ENCODE results near the gene VN1R5.
"Not testable (repeated sequence)": the region's sequence is repeated elsewhere in the genome, so short reads cannot be mapped to it uniquely, and the experiment has no call there.

VN1R5 gene

GRCh38 chr1:247274605-247275256, 18.9 kb downstream of the VN1R5 start:
- DNase-seq: no peak

DNA sequence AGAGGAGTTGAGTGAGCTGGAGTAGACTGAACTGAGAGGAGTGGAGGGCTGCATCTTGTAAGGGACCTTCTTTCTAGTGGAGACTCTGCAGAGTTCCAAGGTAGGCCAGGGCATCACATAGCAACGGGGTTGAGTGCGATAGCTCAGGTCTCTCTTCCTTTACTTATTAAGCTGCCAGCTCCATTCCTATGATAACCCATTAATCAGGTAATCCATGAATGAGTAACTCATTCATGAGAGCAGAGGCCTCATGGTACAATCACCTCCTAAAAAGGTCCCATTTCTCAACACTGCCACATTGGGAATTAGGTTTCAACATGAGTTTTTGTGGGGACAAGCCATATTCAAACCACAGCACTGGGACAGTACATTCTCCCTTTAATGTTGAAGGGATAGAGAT, 21.3 kb downstream of the VN1R5 start:
- DNase-seq: no peak

GRCh38 chr1:247281001-247281574, 25.2 kb downstream of the VN1R5 start:
- no peak for DNase-seq

GRCh38 chr1:247286134-247286670, 30.3 kb downstream of the VN1R5 start:
- DNase-seq: no peak

DNA sequence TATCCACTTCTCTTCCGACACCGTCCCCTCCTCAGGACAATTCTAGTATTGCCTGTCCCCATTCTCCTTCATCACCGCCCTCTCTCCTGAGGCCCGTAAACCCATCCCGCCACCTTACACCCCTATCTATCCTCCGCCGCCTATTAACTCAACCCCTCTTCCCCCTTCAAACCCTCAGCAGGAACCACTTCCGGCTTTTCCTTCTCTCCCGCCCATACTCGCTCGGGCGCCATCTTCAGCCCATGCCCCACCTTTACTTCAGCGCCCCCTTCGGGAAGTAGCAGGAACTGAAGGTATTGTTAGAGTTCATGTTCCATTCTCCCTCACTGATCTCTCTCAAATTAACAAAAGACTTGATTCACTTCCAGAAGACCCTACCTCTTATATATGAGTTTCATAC, 31.6 kb downstream of the VN1R5 start:
- no peak for DNase-seq

GRCh38 chr1:247288341-247288740, 32.5 kb downstream of the VN1R5 start:
- DNase-seq: no peak

GRCh38 chr1:247289274-247289892, 33.5 kb downstream of the VN1R5 start:
- not testable (repeated sequence) for DNase-seq

DNA sequence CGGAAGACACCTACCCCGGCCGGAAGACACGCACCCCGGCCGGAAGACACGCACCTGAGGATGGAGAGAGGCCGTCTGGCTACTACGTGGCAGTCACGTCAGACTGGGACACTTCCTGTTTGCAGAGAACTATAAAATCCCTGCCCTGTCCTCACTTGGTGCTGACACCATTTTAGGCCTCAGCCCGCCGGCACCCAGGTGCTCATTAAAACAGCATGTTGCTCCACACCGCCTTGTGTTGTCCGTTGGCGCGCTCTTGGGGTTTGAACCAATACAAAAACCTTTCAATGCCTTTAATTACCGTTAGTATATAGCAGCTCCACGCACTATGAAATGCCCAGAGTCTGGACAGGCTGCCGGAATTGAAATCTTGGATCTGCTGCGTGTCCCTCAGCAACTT, 34.7 kb downstream of the VN1R5 start:
- no peak for DNase-seq

DNA sequence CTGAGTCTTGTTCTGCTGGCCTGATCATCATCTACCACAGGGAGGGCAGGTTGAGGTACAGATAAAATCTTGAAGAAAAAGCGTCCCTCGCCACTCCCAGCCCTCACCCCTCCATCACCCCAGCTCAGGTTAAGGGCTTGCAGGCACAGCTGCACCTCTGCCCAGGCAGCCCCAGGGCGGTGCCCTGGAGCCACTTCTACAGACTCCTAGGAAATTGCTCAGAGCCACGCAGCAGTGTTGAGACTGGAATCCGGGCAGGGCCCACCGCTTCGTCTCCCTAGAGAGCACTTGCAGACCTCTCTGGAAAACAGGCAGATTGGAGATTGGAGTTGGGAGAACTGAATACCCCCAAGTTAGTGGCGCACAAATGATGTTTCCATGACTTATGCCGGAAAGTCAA, 35.3 kb downstream of the VN1R5 start:
- DNase-seq: no peak

- no peak for DNase-seq
These were observed 36.1 kb downstream of the VN1R5 start for GRCh38 chr1:247291833-247292561.

- DNase-seq: no peak
These were observed 37.2 kb downstream of the VN1R5 start for GRCh38 chr1:247293047-247293446.

GRCh38 chr1:247294282-247294681, 38.4 kb downstream of the VN1R5 start:
- DNase-seq: no peak

- no peak for DNase-seq
These were observed 39.4 kb downstream of the VN1R5 start for GRCh38 chr1:247295274-247295684.

DNA sequence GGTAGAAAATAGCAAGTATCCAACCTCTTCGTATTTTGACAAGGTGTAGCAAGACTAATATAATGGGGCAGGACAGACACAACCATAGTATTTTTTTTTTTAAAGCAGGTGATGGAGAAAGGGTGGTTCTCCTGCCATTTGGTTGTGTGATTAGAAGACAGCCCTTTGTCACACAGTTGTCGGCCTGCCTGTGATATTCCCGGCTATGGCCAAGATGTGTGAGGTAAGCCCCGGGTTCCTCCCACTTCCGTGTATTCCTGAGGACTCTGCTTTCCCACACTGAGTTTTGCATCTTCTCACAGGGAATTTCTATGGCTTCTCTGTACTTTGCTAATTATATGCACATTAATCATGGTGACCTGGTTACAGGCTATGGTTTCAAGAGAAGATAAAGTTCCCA, 39.9 kb downstream of the VN1R5 start:
- no peak for DNase-seq

GRCh38 chr1:247296599-247297180, 40.8 kb downstream of the VN1R5 start:
- no peak for DNase-seq

- DNase-seq: no peak
These were observed 41.6 kb downstream of the VN1R5 start for GRCh38 chr1:247297263-247298123.

DNA sequence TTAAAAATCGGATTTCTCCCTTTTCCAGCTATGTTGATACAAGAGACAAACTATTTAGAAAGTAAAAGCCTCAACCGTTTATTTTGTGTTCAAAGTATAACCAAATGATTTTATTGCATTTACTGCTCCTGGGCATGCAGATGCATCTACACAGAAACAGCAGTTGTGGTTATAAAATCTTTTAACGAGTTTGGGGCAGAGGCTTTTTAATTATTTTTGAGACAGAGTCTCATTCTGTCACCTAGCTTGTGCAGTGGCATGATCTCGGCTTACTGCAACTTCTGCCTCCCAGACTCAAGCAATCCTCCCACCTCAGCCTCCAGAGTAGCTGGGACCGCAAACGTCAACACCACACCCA, 42.2 kb downstream of the VN1R5 start:
- DNase-seq: no peak

GRCh38 chr1:247298701-247299100, 42.8 kb downstream of the VN1R5 start:
- DNase-seq: no peak

DNA sequence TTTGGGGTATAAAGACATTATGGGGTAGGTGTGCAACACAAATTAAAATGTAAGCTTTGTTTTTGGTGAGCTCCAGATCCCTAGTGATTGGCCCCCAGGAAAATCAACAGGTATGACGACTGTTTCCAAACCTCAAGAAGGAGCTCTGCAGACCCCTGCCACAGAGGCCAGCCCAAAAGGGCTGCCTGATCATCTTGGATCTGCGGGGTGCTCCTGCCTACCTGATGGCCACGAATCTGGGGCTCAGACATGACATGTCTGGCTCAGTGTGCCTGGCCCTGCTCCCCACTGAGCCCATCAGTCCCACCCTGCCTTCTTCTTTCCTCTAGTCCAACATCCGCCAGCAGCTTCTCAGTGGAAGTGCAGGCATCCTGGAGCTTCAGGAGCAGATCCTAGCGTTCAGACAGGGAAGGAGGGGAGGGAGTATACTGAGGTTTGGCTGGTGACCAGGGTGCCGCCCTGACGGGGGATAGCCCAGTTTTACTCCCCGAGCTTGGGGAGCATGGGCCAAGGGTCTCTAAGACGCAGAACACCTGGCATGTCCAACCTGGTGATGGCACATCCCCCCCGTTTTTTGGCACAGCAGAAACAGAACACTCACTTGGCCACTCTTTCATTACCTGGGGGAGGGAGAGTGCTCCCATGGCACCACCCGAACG, 44.0 kb downstream of the VN1R5 start:
- DNase-seq: no peak

GRCh38 chr1:247300491-247301175, 44.8 kb downstream of the VN1R5 start:
- no peak for DNase-seq

DNA sequence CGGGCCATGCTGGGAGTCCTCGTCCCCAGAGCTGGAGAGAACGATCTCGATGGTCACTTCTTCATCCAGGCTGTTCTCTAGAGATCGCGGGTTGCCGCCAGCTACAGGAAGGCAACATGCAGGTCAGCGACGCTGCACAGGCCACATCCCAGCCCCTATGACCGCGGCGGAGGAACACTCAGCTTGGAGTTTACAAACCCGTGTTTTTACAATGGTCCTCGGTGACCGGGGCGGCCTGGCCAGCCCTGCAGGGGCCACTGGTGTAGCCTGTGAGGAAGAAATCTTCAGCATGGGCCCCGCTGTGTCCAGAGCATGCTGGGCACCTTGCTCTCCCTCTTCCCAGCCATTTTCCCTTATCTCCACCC, 45.3 kb downstream of the VN1R5 start:
- DNase-seq: no peak

All from activated T-cell treated with anti-CD3 and anti-CD28 coated beads, Interleukin-2, amount 50 U/mL, for 1 hour (primary cell).